Right renal pelvis (tissue), 4 donors: ENCODE measurements around the gene RUFY2. TPM values are rescaled to one million over a fixed set of nuclear protein-coding genes. Genes with fewer than 3 reads are reported as not detected.
"Not testable (repeated sequence)": the region's sequence is repeated elsewhere in the genome, so short reads cannot be mapped to it uniquely, and the experiment has no call there.

Source experiments
- DNase-seq, 4 donors: peaks; one replicate each; pipeline ENCODE4 v3.0.0-alpha.2; 2013; ENCODE audit warnings: low read depth in 4 of 4, low spot score in 3 of 4, missing footprints in 1 of 4
- polyA plus RNA-seq, 4 donors: library from polyadenylated mRNA; unstranded; fragments of 120-200 nt; gene quantifications; one replicate each; pipeline ENCODE4 v1.2.1, GENCODE V29; 2013; ENCODE audit not compliant: insufficient read length in 4 of 4

The RUFY2 gene, protein sequence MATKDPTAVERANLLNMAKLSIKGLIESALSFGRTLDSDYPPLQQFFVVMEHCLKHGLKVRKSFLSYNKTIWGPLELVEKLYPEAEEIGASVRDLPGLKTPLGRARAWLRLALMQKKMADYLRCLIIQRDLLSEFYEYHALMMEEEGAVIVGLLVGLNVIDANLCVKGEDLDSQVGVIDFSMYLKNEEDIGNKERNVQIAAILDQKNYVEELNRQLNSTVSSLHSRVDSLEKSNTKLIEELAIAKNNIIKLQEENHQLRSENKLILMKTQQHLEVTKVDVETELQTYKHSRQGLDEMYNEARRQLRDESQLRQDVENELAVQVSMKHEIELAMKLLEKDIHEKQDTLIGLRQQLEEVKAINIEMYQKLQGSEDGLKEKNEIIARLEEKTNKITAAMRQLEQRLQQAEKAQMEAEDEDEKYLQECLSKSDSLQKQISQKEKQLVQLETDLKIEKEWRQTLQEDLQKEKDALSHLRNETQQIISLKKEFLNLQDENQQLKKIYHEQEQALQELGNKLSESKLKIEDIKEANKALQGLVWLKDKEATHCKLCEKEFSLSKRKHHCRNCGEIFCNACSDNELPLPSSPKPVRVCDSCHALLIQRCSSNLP
- polyA plus RNA-seq, result 10 to 100 TPM; 23.0 to 35.4 (median 26.9) TPM

DNA sequence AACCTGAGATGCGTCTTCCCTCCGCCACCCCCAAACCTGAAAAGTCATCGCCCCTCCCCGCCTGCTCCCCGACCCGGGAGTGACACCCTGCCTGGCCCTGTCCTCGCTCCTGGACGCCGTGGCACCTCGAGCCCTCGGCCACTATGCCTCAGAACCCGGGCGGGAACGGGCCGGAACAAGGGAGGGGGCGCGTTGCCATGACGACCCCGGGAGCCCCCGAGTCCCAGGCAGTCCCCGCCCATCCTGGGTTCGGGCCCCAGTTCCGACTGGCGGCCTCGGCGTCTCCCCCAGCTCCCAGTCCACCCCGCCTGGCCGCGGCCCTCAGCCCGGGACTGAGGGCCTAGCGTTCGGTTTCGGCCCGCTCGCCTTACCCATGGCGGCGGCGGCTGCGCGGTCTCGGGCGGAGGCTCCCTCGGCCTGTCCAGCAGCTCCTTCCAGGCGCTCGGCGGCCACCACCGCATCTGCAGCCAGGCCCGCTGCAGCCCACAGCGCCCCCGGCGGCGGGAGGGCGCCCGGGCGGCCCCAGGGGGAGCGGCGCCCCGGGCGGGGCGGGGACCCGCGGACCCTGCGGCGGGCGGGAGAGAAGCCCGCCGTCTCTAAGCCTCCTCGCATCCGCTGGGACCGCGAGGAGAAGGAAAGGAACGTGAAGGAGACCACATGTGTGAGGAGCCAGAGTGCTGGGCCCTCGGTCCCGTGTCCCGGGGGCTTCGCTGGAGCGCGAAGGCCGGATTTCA is at the start of gene RUFY2:
TSS of gene RUFY2 (minus strand) at position 463 of the 734 bp plus-strand sequence. CDS start at position 375, 88 bp downstream.
- peak; percentile 74 to 81 (median 77) for DNase-seq

GRCh38 chr10:68449698-68450097 is 42.6 kb upstream of the RUFY2 start:
- DNase-seq, result not testable (repeated sequence)

GRCh38 chr10:68446179-68446578 is 39.1 kb upstream of the RUFY2 start:
- no peak for DNase-seq

DNA sequence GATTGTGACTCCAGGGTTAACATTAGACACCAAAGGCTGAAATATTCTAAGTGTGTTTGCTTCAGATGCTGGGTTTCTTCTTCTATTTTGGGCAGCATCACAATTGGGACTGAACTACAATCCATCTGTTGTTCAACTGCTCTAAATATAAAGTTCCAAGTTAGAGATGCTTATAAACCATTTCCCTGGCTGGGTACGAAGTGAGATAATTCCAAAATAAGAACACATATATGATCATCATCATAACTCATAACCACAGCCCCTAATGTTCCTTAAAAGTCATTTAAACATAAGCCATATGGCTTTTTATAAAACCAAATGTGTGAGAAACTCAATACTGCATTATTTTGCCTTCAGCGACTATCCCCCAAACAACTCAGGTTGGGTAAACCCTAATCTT is 35.9 kb upstream of the RUFY2 start:
- no peak for DNase-seq

DNA sequence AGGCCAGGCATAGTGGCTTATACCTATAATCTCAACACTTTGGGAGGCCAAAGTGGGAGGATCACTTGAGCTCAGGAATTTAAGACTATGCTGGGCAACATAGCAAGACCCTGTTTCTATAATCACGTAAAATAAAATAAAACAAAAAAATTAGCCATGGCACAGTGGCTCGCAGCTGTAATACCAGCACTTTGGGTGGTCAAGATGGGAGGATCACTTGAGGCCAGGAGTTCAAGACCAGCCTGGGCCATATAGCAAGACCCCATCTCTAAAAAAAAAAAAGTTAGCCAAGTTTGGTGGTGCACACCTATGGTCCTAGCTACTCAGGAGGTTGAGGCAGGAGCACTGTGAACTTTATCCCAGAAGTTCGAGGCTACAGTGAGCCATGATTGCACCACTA is 33.8 kb upstream of the RUFY2 start:
- DNase-seq, result no peak

GRCh38 chr10:68435803-68436202 is 28.7 kb upstream of the RUFY2 start:
- DNase-seq, result no peak

DNA sequence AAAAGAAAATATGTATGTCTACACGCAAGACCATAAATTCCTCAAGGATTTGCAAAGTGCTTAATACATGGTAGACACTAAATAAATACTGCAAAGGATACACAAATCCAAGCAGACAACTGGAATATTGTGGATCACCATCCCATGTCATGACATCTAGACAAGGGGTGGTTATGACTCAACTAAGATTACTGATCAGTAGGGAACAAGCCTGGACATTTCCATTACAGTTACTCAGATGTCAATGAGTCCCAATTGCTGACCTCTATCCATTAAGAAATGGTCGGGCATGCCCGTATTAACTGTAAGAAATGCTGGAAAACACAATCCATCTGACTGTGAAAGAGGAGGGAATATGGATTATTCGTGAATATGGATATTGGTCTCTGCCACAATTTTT is 27.6 kb upstream of the RUFY2 start:
- DNase-seq, result no peak

GRCh38 chr10:68428396-68429104 is 21.5 kb upstream of the RUFY2 start:
- DNase-seq, result no peak

- DNase-seq, result no peak
These were observed 17.5 kb upstream of the RUFY2 start for GRCh38 chr10:68424454-68425014.

- DNase-seq, result no peak
These were observed 16.4 kb upstream of the RUFY2 start for GRCh38 chr10:68423522-68423921.

DNA sequence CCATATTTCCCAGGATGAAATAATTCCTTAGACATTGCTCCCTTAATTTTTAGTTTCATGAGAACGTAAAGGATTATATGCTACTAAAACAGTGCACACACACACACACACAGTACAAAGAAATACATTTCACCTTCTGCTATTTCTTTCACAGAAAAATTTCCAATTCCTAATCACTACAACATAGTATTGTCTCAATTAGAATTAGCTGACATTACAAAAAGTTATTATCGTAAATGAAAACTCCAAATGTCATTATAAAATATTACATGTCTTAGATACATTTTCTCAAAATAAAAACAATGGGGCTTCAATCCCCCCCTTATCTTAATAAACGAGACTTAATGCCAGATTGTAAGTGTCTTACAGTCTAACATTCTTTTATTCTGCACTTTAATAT is 12.3 kb upstream of the RUFY2 start:
- no peak for DNase-seq

- no peak for DNase-seq
These were observed 1.9 kb upstream of the RUFY2 start for GRCh38 chr10:68408898-68409518.

GRCh38 chr10:68406111-68406814 is 814 bp downstream of the RUFY2 start:
- peak; percentile 33 to 66 (median 47) for DNase-seq

GRCh38 chr10:68403701-68404100 is 3.4 kb downstream of the RUFY2 start:
- no peak for DNase-seq

- DNase-seq, result no peak
These were observed 4.8 kb downstream of the RUFY2 start for GRCh38 chr10:68402276-68402675.

DNA sequence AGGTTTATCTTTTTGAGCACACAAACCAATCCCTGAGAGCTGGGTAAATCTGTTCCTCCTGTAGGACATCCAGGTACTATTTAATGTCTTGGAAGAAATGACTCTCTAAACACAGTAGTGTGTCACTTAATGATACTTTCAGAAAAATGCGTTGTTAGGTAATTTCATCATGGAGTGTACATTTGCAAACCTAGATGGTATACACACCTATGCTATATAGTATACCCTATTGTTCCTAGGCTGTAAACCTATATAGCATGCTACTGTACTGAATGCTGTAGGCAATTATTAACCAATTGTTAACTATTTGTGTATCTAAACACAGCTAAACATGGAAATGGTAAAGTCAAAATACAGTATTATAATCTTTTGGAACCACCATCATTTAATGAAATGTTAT is 10.1 kb downstream of the RUFY2 start:
- no peak for DNase-seq

DNA sequence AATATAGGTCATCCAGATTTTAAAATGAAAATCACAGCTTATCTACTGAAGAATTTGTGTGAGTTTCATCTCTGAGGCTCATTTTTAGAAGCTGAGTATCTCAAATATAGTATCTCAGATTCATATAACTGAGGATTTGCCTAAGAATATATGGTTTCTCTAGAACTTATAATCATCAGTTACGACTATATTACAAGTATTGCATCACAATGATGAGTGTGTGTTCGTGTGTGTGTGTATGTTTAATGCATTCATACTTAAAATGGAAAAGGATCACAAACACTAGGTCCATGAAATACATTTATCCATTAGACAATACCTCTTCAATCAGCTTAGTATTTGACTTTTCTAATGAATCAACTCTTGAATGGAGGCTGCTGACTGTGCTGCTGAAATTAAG is 21.3 kb downstream of the RUFY2 start:
- no peak for DNase-seq

DNA sequence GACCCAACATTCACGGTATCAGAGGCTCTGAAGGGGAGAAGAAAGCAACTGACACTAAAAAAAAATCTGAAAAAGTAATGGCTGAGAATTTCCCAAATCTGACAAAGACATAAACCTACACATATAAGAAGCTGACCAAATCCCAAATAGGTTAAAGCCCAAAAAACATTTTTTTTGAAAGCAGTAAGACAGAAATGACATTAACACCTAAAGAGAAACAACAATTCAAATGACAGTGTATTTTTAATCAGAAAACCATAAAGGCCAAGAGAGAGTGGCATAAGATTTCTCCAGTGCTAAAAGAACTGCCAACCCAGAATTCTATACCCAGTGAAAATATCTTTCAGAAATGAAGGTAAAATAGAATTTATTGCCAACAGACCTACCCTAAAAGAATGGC is 35.5 kb downstream of the RUFY2 start:
- DNase-seq, result no peak

- no peak for DNase-seq
These were observed 40.0 kb downstream of the RUFY2 start for GRCh38 chr10:68367121-68367520.
